Fibroblast of pulmonary artery (primary cell): ENCODE data around the gene ADM2.
"Not testable (repeated sequence)": the region's sequence is repeated elsewhere in the genome, so short reads cannot be mapped to it uniquely, and the experiment has no call there.

Source experiments
- DNase-seq: peaks from one replicate; pipeline ENCODE4 v3.0.0-alpha.2; 2010; ENCODE audit warnings: low read depth
- H3K4me3 ChIP-seq: replicated peaks from 2 replicates; pipeline ENCODE4 v1.5.1; 2011; ENCODE audit warnings: low read depth, mild to moderate bottlenecking, control low read depth, low read length, moderate library complexity
- TF ChIP-seq, protein P1 (sequence below): IDR thresholded peaks from 2 replicates; pipeline ENCODE4 v1.5.1; 2011; ENCODE audit warnings: mild to moderate bottlenecking, control low read depth, low read length, inconsistent platforms; ENCODE audit errors: missing control alignments

The ADM2 gene

DNA sequence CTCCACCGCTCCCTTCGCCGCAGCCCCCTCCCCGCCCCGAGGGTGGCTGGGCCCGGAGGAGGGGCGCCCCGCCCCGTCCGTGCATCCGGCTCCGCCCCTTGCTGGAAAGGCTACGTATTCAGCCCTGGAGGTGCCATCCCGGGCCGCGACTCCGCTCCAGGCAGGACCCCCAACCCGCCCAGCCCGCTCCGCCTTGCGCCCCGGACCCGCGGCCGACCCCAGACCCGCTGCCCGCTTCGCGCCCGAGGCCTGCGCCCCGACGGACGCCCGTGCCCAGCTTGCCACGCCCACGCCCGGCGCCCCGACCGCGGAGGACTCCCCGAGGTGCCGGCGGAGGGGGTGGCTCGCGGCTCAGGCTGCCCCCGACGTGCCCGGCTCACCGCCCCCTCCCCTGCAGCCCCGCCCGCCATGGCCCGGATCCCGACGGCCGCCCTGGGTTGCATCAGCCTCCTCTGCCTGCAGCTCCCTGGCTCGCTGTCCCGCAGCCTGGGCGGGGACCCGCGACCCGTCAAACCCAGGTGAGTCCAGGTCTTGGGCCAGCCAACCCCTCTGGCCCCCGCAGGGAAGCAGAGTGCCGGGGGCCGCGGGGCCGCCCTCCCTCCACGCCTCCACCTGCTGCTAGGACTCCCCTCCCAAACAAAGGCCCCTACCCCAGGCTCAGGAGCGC, at the start of gene ADM2:
Gene ADM2, plus strand, starts transcription at position 104 of the 667 bp plus-strand sequence. Its CDS starts 305 bp downstream, at position 409.
- TF ChIP-seq, protein P1, sequence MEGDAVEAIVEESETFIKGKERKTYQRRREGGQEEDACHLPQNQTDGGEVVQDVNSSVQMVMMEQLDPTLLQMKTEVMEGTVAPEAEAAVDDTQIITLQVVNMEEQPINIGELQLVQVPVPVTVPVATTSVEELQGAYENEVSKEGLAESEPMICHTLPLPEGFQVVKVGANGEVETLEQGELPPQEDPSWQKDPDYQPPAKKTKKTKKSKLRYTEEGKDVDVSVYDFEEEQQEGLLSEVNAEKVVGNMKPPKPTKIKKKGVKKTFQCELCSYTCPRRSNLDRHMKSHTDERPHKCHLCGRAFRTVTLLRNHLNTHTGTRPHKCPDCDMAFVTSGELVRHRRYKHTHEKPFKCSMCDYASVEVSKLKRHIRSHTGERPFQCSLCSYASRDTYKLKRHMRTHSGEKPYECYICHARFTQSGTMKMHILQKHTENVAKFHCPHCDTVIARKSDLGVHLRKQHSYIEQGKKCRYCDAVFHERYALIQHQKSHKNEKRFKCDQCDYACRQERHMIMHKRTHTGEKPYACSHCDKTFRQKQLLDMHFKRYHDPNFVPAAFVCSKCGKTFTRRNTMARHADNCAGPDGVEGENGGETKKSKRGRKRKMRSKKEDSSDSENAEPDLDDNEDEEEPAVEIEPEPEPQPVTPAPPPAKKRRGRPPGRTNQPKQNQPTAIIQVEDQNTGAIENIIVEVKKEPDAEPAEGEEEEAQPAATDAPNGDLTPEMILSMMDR = no peak
- no peak for DNase-seq
- H3K4me3 ChIP-seq = peak within 1 kb of the TSS; percentile 64

GRCh38 chr22:50432131-50432876, 49.0 kb upstream of the ADM2 start:
- H3K4me3 ChIP-seq = no peak overlapping the region
- no peak for DNase-seq
- TF ChIP-seq, protein P1 = no peak

DNA sequence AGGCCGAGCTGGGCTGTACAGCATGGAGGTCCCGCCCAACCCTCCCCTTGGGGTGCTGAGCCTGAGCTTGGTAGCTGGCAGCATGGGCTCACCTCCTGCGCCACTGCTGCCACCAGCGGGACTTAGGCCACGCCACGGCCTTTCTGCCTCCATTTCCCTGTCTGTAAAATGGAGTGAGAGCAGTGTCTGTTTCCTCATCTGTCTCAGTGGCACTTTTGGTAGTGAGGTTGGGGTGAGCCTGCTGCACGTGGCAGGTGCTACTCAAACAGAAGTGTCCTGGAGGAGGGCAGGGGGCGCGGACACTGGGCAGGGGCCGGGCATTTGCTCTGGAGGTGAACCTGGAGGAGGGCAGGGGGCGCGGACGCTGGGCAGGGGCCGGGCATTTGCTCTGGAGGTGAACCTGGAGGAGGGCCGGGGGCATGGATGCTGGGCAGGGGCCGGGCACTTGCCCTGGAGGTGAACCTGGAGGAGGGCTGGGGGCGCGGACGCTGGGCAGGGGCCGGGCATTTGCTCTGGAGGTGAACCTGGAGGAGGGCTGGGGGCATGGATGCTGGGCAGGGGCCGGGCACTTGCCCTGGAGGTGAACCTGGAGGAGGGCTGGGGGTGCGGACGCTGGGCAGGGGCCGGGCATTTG, 48.3 kb upstream of the ADM2 start:
- DNase-seq, H3K4me3 ChIP-seq: not testable (repeated sequence)

DNA sequence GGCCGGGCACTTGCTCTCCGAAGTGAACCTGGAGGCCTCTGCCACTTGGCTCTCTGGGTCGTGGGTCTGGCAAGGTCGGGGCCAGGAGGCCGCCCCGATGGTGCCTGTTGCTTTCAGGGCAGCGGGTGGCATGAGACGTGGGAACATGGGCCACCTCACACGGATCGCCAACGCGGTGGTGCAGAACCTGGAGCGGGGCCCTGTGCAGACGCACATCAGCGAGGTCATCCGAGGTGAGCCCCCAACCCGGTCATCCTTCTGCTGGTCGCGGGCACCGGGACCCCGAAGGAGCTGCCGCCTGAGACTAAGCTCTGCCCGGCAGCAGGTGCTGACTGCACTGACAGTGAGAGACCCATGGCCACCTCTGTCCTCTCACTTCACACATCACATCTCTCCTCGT, 46.5 kb upstream of the ADM2 start:
- DNase-seq = no peak
- H3K4me3 ChIP-seq = no peak overlapping the region
- TF ChIP-seq, protein P1 = no peak

DNA sequence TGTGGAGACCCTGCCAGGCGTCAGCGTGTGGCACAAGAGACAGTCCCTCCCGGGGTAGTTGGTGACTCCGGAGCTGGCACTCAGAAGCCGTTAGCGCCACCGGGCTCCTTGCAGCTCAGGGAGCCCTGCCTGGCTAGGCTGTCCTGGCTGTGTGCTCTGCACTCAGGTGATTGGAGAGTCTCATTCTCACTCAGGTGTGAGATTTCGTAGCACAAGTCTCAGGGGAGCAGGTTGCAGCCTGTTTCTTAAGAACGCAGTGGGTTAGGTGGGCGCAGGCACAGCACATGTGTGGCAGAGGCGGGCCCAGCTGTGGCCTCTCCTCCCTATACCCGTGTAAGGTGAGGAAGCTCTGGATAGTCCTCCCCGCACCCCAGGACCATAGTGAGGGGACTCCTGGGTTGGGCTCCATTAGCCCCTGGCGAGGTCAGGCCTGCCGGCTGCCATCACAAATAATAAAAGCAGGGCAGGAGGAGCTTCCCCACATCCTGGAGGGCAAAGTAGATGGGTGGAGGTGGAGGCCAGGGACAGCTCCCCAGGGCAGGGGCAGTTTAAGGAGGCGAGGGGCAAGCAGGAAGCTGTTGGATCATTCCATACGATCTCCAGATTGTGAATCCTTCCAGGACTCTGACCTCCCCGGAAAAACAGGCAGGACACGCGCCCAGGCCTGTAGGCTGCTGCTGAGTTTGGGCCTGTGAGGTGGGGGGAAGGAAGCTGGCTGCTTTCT, 45.9 kb upstream of the ADM2 start:
- TF ChIP-seq, protein P1 = no peak
- no peak overlapping the region for H3K4me3 ChIP-seq
- no peak for DNase-seq

DNA sequence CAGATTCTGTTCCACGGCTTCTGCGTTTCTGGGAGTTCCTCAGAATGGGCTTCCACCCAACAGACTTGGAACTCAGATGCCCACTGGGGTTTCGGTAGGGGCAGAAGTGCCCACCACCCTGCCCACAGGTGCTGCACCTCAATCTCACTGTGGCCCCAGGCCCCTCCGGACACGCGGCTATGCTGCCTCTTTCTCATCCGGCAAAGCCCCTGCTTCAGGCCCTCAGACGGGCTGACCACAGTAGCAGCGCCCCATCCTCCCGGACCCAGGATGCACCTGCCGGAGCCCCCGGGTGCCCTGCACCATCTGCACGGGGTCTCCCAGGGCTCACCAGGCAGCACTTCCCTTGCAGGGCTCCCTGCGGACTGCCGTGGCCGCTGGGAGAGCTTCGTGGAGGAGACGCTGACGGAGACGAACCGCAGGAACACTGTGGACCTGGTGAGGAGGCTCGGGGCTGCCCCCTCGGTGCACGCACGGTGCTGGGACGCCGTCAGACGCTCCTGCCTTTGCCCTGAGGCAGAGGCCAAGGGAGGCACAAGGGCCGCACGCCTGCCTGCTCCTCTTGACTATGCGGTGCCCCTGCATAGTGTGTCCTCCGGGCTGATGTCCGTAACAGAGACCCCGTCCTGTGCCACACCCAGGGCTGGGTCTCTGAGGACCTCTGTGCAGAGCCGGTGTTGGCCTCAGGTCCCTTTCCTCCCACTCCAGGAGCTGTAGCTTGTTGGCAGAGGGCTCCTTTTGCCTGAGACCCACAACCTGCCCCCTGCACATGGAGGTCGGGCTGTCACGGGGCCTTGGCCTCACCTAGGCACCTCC, 45.1 kb upstream of the ADM2 start:
- TF ChIP-seq, protein P1 = no peak
- H3K4me3 ChIP-seq = no peak overlapping the region
- DNase-seq = no peak
